CD14-positive monocyte (primary cell): ENCODE results near the gene CALML5. TPM values are rescaled to one million over a fixed set of nuclear protein-coding genes. Genes with fewer than 3 reads are reported as not detected.

Experiments
- DNase-seq, 3 donors: peaks; one replicate each; pipeline ENCODE4 v3.0.0-alpha.2; 2011 to 2022
- H2AFZ ChIP-seq: 2 replicates; pipeline ENCODE4 v1.6.0; 2012; ENCODE audit warnings: mild to moderate bottlenecking, low read depth, low read length, inconsistent platforms; ENCODE audit not compliant: insufficient read depth, poor library complexity, severe bottlenecking
- H3K27ac ChIP-seq, 2 donors: 1 replicate in 1 of 2; 2 replicates in 1 of 2; pipeline ENCODE4 v1.5.1; 2012 to 2013; ENCODE audit warnings: low read length in 2 of 2, control low read depth in 1 of 2, inconsistent platforms in 1 of 2, low read depth in 1 of 2, mild to moderate bottlenecking in 1 of 2
- H3K27me3 ChIP-seq, 2 donors: one replicate each; pipeline versions ENCODE4 v1.6.0 to v1.6.1; 2011 to 2013; ENCODE audit warnings: low read length in 2 of 2; ENCODE audit not compliant: control insufficient read depth in 2 of 2, insufficient read depth in 2 of 2
- H3K36me3 ChIP-seq, 2 donors: replicated peaks in 1 of 2; 1 replicate in 1 of 2; 2 replicates in 1 of 2; pipeline versions ENCODE4 v1.5.1 to v1.6.1; 2012 to 2013; ENCODE audit warnings: low read length in 2 of 2, control low read depth in 1 of 2, inconsistent platforms in 1 of 2, mild to moderate bottlenecking in 1 of 2; ENCODE audit not compliant: insufficient read depth in 2 of 2, control insufficient read depth in 1 of 2
- H3K4me1 ChIP-seq, 2 donors: 1 replicate in 1 of 2; 2 replicates in 1 of 2; pipeline versions ENCODE4 v1.5.1 to v1.6.1; 2012 to 2013; ENCODE audit warnings: low read length in 2 of 2, control low read depth in 1 of 2, inconsistent platforms in 1 of 2, mild to moderate bottlenecking in 1 of 2, moderate library complexity in 1 of 2; ENCODE audit not compliant: insufficient read depth in 2 of 2, control insufficient read depth in 1 of 2
- H3K4me2 ChIP-seq: replicated peaks from 2 replicates; pipeline ENCODE3; 2012; ENCODE audit warnings: low read length, moderate library complexity, mild to moderate bottlenecking; ENCODE audit not compliant: poor library complexity, severe bottlenecking; ENCODE audit errors: extremely low read depth
- H3K4me3 ChIP-seq, 3 experiments: fragments of 200-600 bp in 1 of 3; sonication (generic) in 1 of 3; replicated peaks in 1 of 3; 1 replicate in 2 of 3; 2 replicates in 1 of 3; pipeline ENCODE4 v1.5.1; 2011 to 2013; ENCODE audit warnings: low read length in 3 of 3, mild to moderate bottlenecking in 3 of 3, control low read depth in 2 of 3, low read depth in 2 of 3, inconsistent platforms in 1 of 3, moderate library complexity in 1 of 3
- H3K79me2 ChIP-seq: 2 replicates; pipeline ENCODE4 v1.6.0; 2012; ENCODE audit warnings: mild to moderate bottlenecking, control low read depth, inconsistent platforms, low read length, moderate library complexity; ENCODE audit not compliant: insufficient read depth
- H3K9ac ChIP-seq: 2 replicates; pipeline ENCODE4 v1.6.0; 2017; ENCODE audit warnings: low read length, mild to moderate bottlenecking; ENCODE audit not compliant: insufficient read depth, poor library complexity, severe bottlenecking
- H3K9me3 ChIP-seq, 2 donors: replicated peaks in 1 of 2; 1 replicate in 1 of 2; 2 replicates in 1 of 2; pipeline versions ENCODE4 v1.5.1 to v1.6.1; 2012 to 2013; ENCODE audit warnings: low read length in 2 of 2, control low read depth in 1 of 2; ENCODE audit not compliant: control insufficient read depth in 1 of 2, insufficient read depth in 1 of 2
- H4K20me1 ChIP-seq: 2 replicates; pipeline ENCODE4 v1.6.0; 2012; ENCODE audit warnings: mild to moderate bottlenecking, low read length, control low read depth, moderate library complexity; ENCODE audit not compliant: insufficient read depth
- H3K27ac Mint-ChIP-seq, 7 donors: one replicate each; pipeline ENCODE4 v1.8.0; 2020; ENCODE audit warnings: mild to moderate bottlenecking in 7 of 7, mixed read lengths in 7 of 7, moderate library complexity in 6 of 7, inconsistent platforms in 2 of 7
- H3K27me3 Mint-ChIP-seq, 3 donors: one replicate each; pipeline ENCODE4 v1.8.0; 2021 to 2022; ENCODE audit warnings: low read depth in 3 of 3, mild to moderate bottlenecking in 3 of 3, mixed read lengths in 3 of 3, moderate library complexity in 3 of 3, inconsistent platforms in 1 of 3
- H3K36me3 Mint-ChIP-seq, 2 donors: one replicate each; pipeline ENCODE4 v1.8.0; 2020; ENCODE audit warnings: mixed read lengths in 2 of 2, inconsistent platforms in 1 of 2, mild to moderate bottlenecking in 1 of 2
- H3K4me1 Mint-ChIP-seq: one replicate; pipeline ENCODE4 v1.8.0; 2020; ENCODE audit warnings: mild to moderate bottlenecking, mixed read lengths
- H3K4me3 Mint-ChIP-seq, 2 donors: one replicate each; pipeline ENCODE4 v1.8.0; 2020; ENCODE audit warnings: mild to moderate bottlenecking in 2 of 2, mixed read lengths in 2 of 2, moderate library complexity in 1 of 2
- H3K9me3 Mint-ChIP-seq, 7 donors: one replicate each; pipeline ENCODE4 v1.8.0; 2020 to 2022; ENCODE audit warnings: mixed read lengths in 7 of 7, mild to moderate bottlenecking in 6 of 7, moderate library complexity in 6 of 7, inconsistent platforms in 2 of 7
- WGBS: methylation state at CpG from one replicate; pipeline ENCODE4 v1.1.5; 2013; ENCODE audit warnings: missing lambda C conversion rate; ENCODE audit not compliant: insufficient coverage; 5-methylcytosine and 5-hydroxymethylcytosine counted together
- intact Hi-C, 2 donors: fragments of 100-400 bp; cut with micrococcal nuclease; formaldehyde crosslinking; loops; one replicate each; pipeline versions ENCODE4 v1.15.0 to v1.15.1; 2023
- polyA plus RNA-seq, 3 donors: library from polyadenylated mRNA; depleted of rRNA in 1 of 3; unstranded in 2 of 3; stranded (reverse) in 1 of 3; fragments of 300-500 nt in 2 of 3; fragments of >200 nt in 1 of 3; fragmentation: Illumina TruSeq in 2 of 3; gene quantifications; 1 replicate in 2 of 3; 2 replicates in 1 of 3; pipeline ENCODE4 v1.2.3, GENCODE V29; 2012 to 2021
- TF ChIP-seq, protein P1 (sequence below): fragments of 200-600 bp; IDR thresholded peaks from one replicate; pipeline ENCODE4 v1.8.0; 2022; ENCODE audit warnings: antibody characterized with exemption, mild to moderate bottlenecking

The CALML5 gene
- polyA plus RNA-seq, 3 donors: not detected

DNA sequence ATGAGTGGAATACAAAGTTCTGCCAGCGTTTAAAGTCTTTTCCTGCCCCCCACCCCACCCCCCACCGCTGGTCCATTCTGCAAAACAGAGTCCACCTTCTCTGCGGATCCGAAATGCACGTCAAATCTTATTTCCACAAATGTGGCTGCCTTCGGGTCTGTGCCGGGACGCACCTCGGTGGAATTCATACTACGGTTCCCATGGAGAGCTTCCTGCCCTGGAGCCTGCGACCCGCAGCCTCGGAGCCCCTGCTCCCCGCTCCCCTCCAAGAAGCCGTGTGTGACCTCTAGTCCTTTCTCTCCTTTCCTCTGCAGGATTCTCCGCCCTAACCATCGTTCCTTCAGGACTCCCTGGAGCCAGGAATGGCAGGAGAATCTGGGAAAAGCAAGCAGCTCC lies 12.5 kb upstream of the CALML5 start:
- Histone ChIP-seq H3K9me3 (no peaks in the 10 kb centered on the region), H4K20me1 (no peaks in the 10 kb centered on the region), H3K4me1 (no peaks in the 10 kb centered on the region), H3K9ac (no peak overlapping the region), H3K4me3 (no peak overlapping the region), H3K27ac (no peak overlapping the region), H3K27me3 (no peaks in the 10 kb centered on the region), H2AFZ (no peak overlapping the region), H3K79me2 (no peaks in the 10 kb centered on the region), H3K36me3 (no peaks in the 10 kb centered on the region), H3K4me2 (no peak overlapping the region)
- Mint-ChIP-seq H3K27me3 (peaks cover 4 to 11% (median 5%) of the 10 kb centered on the region in 3 donors), H3K4me3 (no peak overlapping the region), H3K9me3 (no peaks in the 10 kb centered on the region), H3K36me3 (no peaks in the 10 kb centered on the region), H3K4me1 (peaks cover 4% of the 10 kb centered on the region), H3K27ac (no peak overlapping the region)
- TF ChIP-seq, protein P1, sequence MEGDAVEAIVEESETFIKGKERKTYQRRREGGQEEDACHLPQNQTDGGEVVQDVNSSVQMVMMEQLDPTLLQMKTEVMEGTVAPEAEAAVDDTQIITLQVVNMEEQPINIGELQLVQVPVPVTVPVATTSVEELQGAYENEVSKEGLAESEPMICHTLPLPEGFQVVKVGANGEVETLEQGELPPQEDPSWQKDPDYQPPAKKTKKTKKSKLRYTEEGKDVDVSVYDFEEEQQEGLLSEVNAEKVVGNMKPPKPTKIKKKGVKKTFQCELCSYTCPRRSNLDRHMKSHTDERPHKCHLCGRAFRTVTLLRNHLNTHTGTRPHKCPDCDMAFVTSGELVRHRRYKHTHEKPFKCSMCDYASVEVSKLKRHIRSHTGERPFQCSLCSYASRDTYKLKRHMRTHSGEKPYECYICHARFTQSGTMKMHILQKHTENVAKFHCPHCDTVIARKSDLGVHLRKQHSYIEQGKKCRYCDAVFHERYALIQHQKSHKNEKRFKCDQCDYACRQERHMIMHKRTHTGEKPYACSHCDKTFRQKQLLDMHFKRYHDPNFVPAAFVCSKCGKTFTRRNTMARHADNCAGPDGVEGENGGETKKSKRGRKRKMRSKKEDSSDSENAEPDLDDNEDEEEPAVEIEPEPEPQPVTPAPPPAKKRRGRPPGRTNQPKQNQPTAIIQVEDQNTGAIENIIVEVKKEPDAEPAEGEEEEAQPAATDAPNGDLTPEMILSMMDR: no peak
- DNase-seq: no peak
- 93% methylated on average over 16 of the region's 17 CpGs for WGBS
- intact Hi-C loops: no loop called here

DNA sequence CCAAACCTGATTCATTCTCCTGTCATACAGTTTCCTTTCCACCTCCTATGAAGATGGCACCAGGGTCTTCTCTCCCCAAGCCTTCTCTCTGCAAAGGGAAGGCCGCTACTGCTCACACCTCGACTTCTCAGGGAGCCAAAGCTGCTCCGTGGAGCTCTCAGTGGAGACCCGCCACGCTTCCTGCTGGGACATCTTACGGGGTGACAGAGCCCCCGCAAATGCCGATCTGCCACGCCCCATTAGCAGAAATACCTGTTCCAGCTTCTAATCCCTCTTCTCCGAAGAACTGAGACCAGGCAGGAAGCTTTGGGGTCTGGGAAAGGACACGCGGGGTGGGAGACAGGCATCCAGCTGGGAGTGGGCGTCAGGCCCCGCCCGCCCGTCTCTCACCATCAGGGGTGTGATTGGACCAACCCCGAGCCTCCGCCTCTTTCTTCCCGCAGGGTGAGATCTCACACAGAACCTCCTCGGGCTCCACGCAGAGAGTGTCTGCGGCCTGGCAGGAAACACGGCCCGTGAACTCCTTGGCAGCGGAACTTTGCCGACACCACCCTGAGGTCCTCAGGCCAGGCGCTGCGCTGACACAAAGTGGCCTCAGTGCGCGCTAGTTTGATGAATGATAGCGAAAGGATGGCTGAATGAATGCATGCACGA lies 12.0 kb upstream of the CALML5 start:
- DNase-seq: no peak
- Mint-ChIP-seq H3K36me3 (no peaks in the 10 kb centered on the region), H3K27me3 (peaks cover 3 to 11% (median 5%) of the 10 kb centered on the region in 3 donors), H3K9me3 (no peaks in the 10 kb centered on the region), H3K27ac (no peak overlapping the region), H3K4me1 (peaks cover 2% of the 10 kb centered on the region), H3K4me3 (no peak overlapping the region)
- H3K4me3 ChIP-seq: no peak overlapping the region
- H2AFZ ChIP-seq: no peak overlapping the region
- H3K4me1 ChIP-seq: no peaks in the 10 kb centered on the region
- H3K27me3 ChIP-seq: no peaks in the 10 kb centered on the region
- H4K20me1 ChIP-seq: no peaks in the 10 kb centered on the region
- TF ChIP-seq, protein P1: no peak
- no peak overlapping the region for H3K4me2 ChIP-seq
- no peaks in the 10 kb centered on the region for H3K79me2 ChIP-seq
- H3K9ac ChIP-seq: no peak overlapping the region
- WGBS: 95% methylated on average over 23 of the region's 32 CpGs
- no peak overlapping the region for H3K27ac ChIP-seq
- H3K9me3 ChIP-seq: no peaks in the 10 kb centered on the region
- H3K36me3 ChIP-seq: no peaks in the 10 kb centered on the region
- intact Hi-C loops: no loop called here
